Measurements from ENCODE around the gene SPTBN4.

DNA sequence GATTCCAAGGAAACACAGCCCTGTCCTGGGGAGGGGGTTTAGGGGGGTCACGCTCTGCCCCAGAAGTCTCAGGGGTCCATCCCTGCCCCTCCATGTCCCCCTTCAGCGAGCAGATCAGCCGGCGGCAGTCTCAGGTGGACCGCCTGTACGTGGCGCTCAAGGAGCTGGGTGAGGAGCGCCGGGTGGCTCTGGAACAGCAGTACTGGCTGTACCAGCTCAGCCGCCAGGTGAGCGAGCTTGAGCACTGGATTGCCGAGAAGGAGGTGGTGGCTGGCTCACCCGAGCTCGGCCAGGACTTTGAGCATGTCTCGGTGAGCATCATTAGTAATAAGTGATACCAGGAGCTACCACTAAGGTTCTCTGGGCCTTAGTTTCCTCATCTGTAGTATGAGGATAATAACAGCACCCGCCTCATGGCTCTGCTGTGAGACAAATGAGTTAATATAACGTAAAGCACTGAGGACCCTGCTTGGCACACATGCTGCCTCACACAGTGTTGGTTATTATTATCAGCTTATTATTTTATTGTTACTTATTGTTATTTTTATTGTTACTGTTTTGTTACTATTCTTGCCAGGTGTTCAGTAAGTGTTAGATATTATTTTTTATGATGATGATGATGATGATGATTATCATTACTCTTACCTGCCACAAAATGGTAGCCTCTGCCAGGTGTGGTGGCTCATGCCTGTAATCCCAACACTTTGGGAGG, 89.3 kb downstream of the SPTBN4 start:
- TF ChIP-seq, protein P1, sequence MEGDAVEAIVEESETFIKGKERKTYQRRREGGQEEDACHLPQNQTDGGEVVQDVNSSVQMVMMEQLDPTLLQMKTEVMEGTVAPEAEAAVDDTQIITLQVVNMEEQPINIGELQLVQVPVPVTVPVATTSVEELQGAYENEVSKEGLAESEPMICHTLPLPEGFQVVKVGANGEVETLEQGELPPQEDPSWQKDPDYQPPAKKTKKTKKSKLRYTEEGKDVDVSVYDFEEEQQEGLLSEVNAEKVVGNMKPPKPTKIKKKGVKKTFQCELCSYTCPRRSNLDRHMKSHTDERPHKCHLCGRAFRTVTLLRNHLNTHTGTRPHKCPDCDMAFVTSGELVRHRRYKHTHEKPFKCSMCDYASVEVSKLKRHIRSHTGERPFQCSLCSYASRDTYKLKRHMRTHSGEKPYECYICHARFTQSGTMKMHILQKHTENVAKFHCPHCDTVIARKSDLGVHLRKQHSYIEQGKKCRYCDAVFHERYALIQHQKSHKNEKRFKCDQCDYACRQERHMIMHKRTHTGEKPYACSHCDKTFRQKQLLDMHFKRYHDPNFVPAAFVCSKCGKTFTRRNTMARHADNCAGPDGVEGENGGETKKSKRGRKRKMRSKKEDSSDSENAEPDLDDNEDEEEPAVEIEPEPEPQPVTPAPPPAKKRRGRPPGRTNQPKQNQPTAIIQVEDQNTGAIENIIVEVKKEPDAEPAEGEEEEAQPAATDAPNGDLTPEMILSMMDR (conservative IDR thresholded peaks at IDR 0.05; ENCODE audit: low read depth, low read length), result no peak
- TF ChIP-seq MAZ (IDR thresholded peaks at IDR 0.05; ENCODE audit: borderline replicate concordance, low read depth, low read length), result no peak
- TF ChIP-seq POLR2A (IDR thresholded peaks at IDR 0.05; ENCODE audit: low read depth, low read length), result no peak
- no peak for TF ChIP-seq CHD1 (IDR thresholded peaks at IDR 0.05; ENCODE audit: low read depth, low read length)
- no peak for TF ChIP-seq NFE2L2 (IDR thresholded peaks at IDR 0.05; ENCODE audit: low read depth, low read length)
- no peak for TF ChIP-seq RFX5 (IDR thresholded peaks at IDR 0.05; ENCODE audit: low read depth, low read length)
- TF ChIP-seq MAFK (IDR thresholded peaks at IDR 0.05; ENCODE audit: low read depth, low read length), result no peak
- TF ChIP-seq, protein P2, sequence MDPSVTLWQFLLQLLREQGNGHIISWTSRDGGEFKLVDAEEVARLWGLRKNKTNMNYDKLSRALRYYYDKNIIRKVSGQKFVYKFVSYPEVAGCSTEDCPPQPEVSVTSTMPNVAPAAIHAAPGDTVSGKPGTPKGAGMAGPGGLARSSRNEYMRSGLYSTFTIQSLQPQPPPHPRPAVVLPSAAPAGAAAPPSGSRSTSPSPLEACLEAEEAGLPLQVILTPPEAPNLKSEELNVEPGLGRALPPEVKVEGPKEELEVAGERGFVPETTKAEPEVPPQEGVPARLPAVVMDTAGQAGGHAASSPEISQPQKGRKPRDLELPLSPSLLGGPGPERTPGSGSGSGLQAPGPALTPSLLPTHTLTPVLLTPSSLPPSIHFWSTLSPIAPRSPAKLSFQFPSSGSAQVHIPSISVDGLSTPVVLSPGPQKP (IDR thresholded peaks at IDR 0.05; ENCODE audit: borderline replicate concordance, low read depth, low read length), result no peak
- no peak for TF ChIP-seq MXI1 (IDR thresholded peaks at IDR 0.05; ENCODE audit: borderline replicate concordance, low read depth, low read length)
- TF ChIP-seq BHLHE40 (IDR thresholded peaks at IDR 0.05; ENCODE audit: low read depth, low read length), result no peak
- no peak for TF ChIP-seq RCOR1 (IDR thresholded peaks at IDR 0.05; ENCODE audit: insufficient replicate concordance, low read length)
- TF ChIP-seq, protein P3, sequence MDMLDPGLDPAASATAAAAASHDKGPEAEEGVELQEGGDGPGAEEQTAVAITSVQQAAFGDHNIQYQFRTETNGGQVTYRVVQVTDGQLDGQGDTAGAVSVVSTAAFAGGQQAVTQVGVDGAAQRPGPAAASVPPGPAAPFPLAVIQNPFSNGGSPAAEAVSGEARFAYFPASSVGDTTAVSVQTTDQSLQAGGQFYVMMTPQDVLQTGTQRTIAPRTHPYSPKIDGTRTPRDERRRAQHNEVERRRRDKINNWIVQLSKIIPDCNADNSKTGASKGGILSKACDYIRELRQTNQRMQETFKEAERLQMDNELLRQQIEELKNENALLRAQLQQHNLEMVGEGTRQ (IDR thresholded peaks at IDR 0.05; ENCODE audit: low read depth, low read length), result no peak
